Endometrial microvascular endothelial cells (primary cell): ENCODE data around the gene PRPF38A. TPM values are rescaled to one million over a fixed set of nuclear protein-coding genes. Genes with fewer than 3 reads are reported as not detected.

Experiments used
- in situ Hi-C: cut with HindIII; loops from 2 replicates; pipeline ENCODE4 v1.10.0; 2017; ENCODE audit warnings: low sequenced_read_pairs, low pct_unique_long_range_greater_than_20kb; ENCODE audit errors: inconsistent ontology term
- total RNA-seq: library from RNA; depleted of rRNA; stranded (reverse); fragments of >200 nt; gene quantifications from one replicate; pipeline ENCODE4 v1.2.3, GENCODE V29; 2015; ENCODE audit errors: inconsistent ontology term

The PRPF38A gene
- total RNA-seq, 1 donor from 2014 or later: 24.1 TPM

- in situ Hi-C loops: no loop called here
Observed at GRCh38 chr1:52386458-52386857, 17.9 kb upstream of the PRPF38A start.

GRCh38 chr1:52393174-52393573, 11.2 kb upstream of the PRPF38A start:
- in situ Hi-C loops: no loop called here

- in situ Hi-C loops: no loop called here
Observed at GRCh38 chr1:52399629-52400028, 4.8 kb upstream of the PRPF38A start.

- in situ Hi-C loops: no loop called here
Observed at GRCh38 chr1:52400131-52400530, 4.3 kb upstream of the PRPF38A start.

- in situ Hi-C loops: no loop called here
Observed at GRCh38 chr1:52402860-52403240, 1.6 kb upstream of the PRPF38A start.

- in situ Hi-C loops: no loop called here
Observed at GRCh38 chr1:52403566-52404115, 761 bp upstream of the PRPF38A start.

GRCh38 chr1:52404975-52405338, 555 bp downstream of the PRPF38A start:
- in situ Hi-C loops: no loop called here

GRCh38 chr1:52413410-52413989, 9.1 kb downstream of the PRPF38A start:
- in situ Hi-C loops: no loop called here

GRCh38 chr1:52414942-52415341, 10.5 kb downstream of the PRPF38A start:
- in situ Hi-C loops: no loop called here

GRCh38 chr1:52416811-52417210, 12.4 kb downstream of the PRPF38A start:
- in situ Hi-C loops: no loop called here

GRCh38 chr1:52420713-52421112, 16.3 kb downstream of the PRPF38A start:
- in situ Hi-C loops: no loop called here

- in situ Hi-C loops: no loop called here
Observed at GRCh38 chr1:52423055-52423454, 18.7 kb downstream of the PRPF38A start.

GRCh38 chr1:52423771-52424170, 19.4 kb downstream of the PRPF38A start:
- in situ Hi-C loops: no loop called here

- in situ Hi-C loops: no loop called here
Observed at GRCh38 chr1:52424231-52424636, 19.8 kb downstream of the PRPF38A start.

- in situ Hi-C loops: no loop called here
Observed at GRCh38 chr1:52424813-52425212, 20.4 kb downstream of the PRPF38A start.

- in situ Hi-C loops: no loop called here
Observed at GRCh38 chr1:52426371-52426770, 22.0 kb downstream of the PRPF38A start.

GRCh38 chr1:52427152-52427551, 22.8 kb downstream of the PRPF38A start:
- in situ Hi-C loops: no loop called here

- in situ Hi-C loops: no loop called here
Observed at GRCh38 chr1:52432807-52433206, 28.4 kb downstream of the PRPF38A start.

GRCh38 chr1:52435211-52435610, 30.8 kb downstream of the PRPF38A start:
- in situ Hi-C loops: no loop called here

GRCh38 chr1:52435650-52436049, 31.2 kb downstream of the PRPF38A start:
- in situ Hi-C loops: no loop called here

- in situ Hi-C loops: no loop called here
Observed at GRCh38 chr1:52436817-52437216, 32.4 kb downstream of the PRPF38A start.
